ENCODE results near the gene ALB. TPM values are rescaled to one million over a fixed set of nuclear protein-coding genes. Genes with fewer than 3 reads are reported as not detected.

Gene ALB
- polyA plus RNA-seq, 1 experiment, result not detected

DNA sequence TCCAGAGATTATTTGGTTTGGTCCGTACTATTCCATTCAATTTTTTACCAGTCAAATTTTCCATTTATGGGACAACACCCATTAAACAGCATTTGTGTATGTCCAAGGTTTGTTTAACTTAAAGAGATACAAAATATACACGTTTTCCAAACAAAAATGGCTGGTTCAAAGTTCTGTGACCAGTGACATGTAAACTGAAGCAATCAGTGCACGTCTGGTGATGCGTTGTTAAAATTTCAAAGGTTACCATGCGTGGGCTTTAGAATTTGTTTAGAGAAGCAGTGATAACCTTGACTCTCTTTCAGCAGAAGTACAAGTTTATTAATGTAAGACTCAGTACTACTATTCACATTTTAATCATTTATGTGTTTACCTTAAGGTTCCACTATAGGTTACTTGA lies 25.2 kb upstream of the ALB start:
- ChIA-PET CTCF (no interaction called here), POLR2A (no interaction called here)
- no peak overlapping the region for H3K4me3 ChIP-seq (ENCODE audit: low read depth, low read length)
- TF ChIP-seq, protein P1, sequence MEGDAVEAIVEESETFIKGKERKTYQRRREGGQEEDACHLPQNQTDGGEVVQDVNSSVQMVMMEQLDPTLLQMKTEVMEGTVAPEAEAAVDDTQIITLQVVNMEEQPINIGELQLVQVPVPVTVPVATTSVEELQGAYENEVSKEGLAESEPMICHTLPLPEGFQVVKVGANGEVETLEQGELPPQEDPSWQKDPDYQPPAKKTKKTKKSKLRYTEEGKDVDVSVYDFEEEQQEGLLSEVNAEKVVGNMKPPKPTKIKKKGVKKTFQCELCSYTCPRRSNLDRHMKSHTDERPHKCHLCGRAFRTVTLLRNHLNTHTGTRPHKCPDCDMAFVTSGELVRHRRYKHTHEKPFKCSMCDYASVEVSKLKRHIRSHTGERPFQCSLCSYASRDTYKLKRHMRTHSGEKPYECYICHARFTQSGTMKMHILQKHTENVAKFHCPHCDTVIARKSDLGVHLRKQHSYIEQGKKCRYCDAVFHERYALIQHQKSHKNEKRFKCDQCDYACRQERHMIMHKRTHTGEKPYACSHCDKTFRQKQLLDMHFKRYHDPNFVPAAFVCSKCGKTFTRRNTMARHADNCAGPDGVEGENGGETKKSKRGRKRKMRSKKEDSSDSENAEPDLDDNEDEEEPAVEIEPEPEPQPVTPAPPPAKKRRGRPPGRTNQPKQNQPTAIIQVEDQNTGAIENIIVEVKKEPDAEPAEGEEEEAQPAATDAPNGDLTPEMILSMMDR (IDR thresholded peaks at IDR 0.05; ENCODE audit: insufficient read depth, low read depth, low read length), result no peak
- no peaks in the 10 kb centered on the region for H3K27me3 ChIP-seq (ENCODE audit: control insufficient read depth, insufficient read depth, low read length)
- DNase-seq (ENCODE audit: low read depth), result no peak
- no peaks in the 10 kb centered on the region for H3K36me3 ChIP-seq (ENCODE audit: control insufficient read depth, insufficient read depth, low read length)

DNA sequence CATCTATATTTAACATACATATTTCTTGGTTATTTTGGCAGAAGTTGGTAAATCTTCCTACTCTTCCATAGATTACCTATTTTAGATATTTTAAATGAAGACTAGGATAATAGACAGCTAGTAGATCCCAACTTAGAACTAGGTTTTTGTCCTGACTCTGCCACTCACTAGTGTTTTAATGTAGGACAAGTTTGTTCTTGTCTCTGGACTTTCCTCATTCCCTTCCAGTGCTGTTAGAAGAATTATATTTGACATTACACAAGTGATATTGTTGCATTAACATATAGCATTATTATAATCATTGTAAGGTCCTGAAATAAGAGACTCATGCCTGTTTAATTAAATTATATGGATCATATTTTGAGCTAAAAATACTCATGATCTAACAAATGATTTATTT lies 24.1 kb upstream of the ALB start:
- no peaks in the 10 kb centered on the region for H3K27me3 ChIP-seq (ENCODE audit: control insufficient read depth, insufficient read depth, low read length)
- H3K4me3 ChIP-seq (ENCODE audit: low read depth, low read length), result no peak overlapping the region
- POLR2A ChIA-PET, result no interaction called here
- CTCF ChIA-PET, result no interaction called here
- H3K36me3 ChIP-seq (ENCODE audit: control insufficient read depth, insufficient read depth, low read length), result no peaks in the 10 kb centered on the region
- TF ChIP-seq, protein P1 (IDR thresholded peaks at IDR 0.05; ENCODE audit: insufficient read depth, low read depth, low read length), result no peak
- DNase-seq (ENCODE audit: low read depth), result no peak

- ChIA-PET POLR2A (no interaction called here), CTCF (no interaction called here)
- H3K36me3 ChIP-seq (ENCODE audit: control insufficient read depth, insufficient read depth, low read length), result no peaks in the 10 kb centered on the region
- H3K4me3 ChIP-seq (ENCODE audit: low read depth, low read length), result no peak overlapping the region
- no peaks in the 10 kb centered on the region for H3K27me3 ChIP-seq (ENCODE audit: control insufficient read depth, insufficient read depth, low read length)
- TF ChIP-seq, protein P1 (IDR thresholded peaks at IDR 0.05; ENCODE audit: insufficient read depth, low read depth, low read length), result no peak
- DNase-seq (ENCODE audit: low read depth), result no peak
These were observed 22.9 kb upstream of the ALB start for GRCh38 chr4:73381214-73381613.

DNA sequence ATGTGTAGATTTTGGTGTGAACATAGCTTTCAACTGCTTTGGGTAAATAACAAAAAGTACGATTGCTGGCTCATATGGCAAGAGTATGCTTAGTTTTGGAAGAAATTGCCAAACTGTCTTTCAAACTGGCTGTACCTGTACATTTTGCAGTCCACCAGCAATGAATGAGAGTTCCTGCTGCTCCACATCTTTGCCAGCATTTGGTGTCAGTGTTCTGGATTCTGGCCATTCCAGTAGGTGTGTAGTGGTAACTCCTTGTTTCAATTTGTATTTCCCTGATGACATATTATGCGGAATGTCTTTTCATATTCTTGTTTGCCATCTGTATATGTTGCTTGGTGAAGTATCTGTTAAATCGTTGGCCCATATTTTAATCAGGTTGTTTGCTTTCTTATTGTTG lies 20.6 kb upstream of the ALB start:
- no peaks in the 10 kb centered on the region for H3K36me3 ChIP-seq (ENCODE audit: control insufficient read depth, insufficient read depth, low read length)
- H3K27me3 ChIP-seq (ENCODE audit: control insufficient read depth, insufficient read depth, low read length), result no peaks in the 10 kb centered on the region
- POLR2A ChIA-PET, result no interaction called here
- no peak for DNase-seq (ENCODE audit: low read depth)
- no peak overlapping the region for H3K4me3 ChIP-seq (ENCODE audit: low read depth, low read length)
- CTCF ChIA-PET, result interaction anchor here (0.7 kb wide), 1 partner anchor 12 kb away, joined by 3 read pairs; no protein-coding TSS in a partner anchor
- TF ChIP-seq, protein P1 (IDR thresholded peaks at IDR 0.05; ENCODE audit: insufficient read depth, low read depth, low read length), result no peak

- no peaks in the 10 kb centered on the region for H3K27me3 ChIP-seq (ENCODE audit: control insufficient read depth, insufficient read depth, low read length)
- POLR2A ChIA-PET, result no interaction called here
- no peak for DNase-seq (ENCODE audit: low read depth)
- CTCF ChIA-PET, result no interaction called here
- H3K4me3 ChIP-seq (ENCODE audit: low read depth, low read length), result no peak overlapping the region
- TF ChIP-seq, protein P1 (IDR thresholded peaks at IDR 0.05; ENCODE audit: insufficient read depth, low read depth, low read length), result no peak
- H3K36me3 ChIP-seq (ENCODE audit: control insufficient read depth, insufficient read depth, low read length), result no peaks in the 10 kb centered on the region
These were observed 16.5 kb upstream of the ALB start for GRCh38 chr4:73387552-73387951.

Data from BJ (cell line).